DMS153 treated with DMSO at 0.1 percent for 48 hours (cell line): Measurements from ENCODE around the gene PCDHB10.
"Not testable (repeated sequence)": the region's sequence is repeated elsewhere in the genome, so short reads cannot be mapped to it uniquely, and the experiment has no call there.

Experiments
- DNase-seq: peaks from one replicate; lab custom pipeline; 2025; ENCODE audit not compliant: unreplicated experiment; lab: John Stamatoyannopoulos, UW

Gene PCDHB10

DNA sequence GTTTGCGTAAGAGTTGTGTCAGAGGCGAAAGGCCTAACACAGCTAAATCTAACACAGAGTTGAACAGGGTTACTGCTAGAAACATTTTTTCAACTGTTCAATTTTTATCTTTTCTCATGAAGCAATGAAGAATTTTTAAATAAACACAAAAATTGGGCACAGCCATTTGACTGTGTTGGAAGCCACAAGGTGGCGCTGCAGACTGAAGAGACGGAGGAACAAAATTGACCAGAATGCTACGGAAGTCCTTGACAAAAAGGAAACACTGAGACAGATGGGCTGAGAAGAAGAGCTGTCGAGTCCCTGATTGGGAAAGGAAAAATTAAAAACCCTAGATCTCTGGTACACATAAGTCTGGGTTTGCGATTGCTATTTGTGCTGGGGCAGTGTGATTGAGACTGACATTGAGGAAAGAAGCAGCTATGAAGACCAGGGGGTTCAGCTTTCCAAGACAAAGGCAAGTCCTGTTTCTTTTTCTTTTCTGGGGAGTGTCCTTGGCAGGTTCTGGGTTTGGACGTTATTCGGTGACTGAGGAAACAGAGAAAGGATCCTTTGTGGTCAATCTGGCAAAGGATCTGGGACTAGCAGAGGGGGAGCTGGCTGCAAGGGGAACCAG lies 5.1 kb upstream of the PCDHB10 start, which contains the start of gene PCDHB9:
TSS of gene PCDHB9 (plus strand) at position 265 of the 616 bp plus-strand sequence. CDS start at position 423, 158 bp downstream.
- DNase-seq = no peak

DNA sequence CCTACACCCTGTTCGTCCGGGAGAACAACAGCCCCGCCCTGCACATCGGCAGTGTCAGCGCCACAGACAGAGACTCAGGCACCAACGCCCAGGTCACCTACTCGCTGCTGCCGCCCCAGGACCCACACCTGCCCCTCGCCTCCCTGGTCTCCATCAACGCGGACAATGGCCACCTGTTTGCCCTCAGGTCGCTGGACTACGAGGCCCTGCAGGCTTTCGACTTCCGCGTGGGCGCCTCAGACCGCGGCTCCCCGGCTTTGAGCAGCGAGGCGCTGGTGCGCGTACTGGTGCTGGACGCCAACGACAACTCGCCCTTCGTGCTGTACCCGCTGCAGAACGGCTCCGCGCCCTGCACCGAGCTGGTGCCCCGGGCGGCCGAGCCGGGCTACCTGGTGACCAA lies 3.5 kb upstream of the PCDHB10 start:
- DNase-seq = not testable (repeated sequence)

DNA sequence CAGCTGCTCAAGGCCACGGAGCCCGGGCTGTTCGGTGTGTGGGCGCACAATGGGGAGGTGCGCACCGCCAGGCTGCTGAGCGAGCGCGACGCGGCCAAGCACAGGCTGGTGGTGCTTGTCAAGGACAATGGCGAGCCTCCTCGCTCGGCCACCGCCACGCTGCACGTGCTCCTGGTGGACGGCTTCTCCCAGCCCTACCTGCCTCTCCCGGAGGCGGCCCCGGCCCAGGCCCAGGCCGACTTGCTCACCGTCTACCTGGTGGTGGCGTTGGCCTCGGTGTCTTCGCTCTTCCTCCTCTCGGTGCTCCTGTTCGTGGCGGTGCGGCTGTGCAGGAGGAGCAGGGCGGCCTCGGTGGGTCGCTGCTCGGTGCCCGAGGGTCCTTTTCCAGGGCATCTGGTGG lies 3.0 kb upstream of the PCDHB10 start:
- DNase-seq = not testable (repeated sequence)

DNA sequence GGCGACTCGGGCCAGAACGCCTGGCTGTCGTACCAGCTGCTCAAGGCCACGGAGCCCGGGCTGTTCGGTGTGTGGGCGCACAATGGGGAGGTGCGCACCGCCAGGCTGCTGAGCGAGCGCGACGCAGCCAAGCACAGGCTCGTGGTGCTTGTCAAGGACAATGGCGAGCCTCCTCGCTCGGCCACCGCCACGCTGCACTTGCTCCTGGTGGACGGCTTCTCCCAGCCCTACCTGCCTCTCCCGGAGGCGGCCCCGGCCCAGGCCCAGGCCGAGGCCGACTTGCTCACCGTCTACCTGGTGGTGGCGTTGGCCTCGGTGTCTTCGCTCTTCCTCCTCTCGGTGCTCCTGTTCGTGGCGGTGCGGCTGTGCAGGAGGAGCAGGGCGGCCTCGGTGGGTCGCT lies 2.2 kb downstream of the PCDHB10 start:
- not testable (repeated sequence) for DNase-seq

DNA sequence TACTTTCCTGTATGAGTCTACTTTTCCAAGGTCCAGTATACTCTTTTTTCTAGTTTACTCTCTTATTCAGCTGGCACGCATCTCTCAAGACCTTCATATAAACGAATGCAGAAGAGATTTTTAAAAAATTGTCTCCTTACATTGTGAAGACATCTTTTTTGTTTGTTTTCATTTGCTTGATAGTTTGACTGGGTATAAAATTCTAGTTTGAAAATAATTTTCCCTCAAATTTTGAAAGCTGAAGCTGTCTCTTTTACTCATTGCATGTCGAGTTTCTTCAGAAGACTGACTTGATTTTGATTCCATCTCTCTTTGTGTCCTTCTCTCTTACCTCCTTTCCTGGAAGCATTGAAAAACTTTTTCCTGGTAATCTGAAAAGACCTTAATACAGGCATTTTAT lies 4.2 kb downstream of the PCDHB10 start:
- no peak for DNase-seq

DNA sequence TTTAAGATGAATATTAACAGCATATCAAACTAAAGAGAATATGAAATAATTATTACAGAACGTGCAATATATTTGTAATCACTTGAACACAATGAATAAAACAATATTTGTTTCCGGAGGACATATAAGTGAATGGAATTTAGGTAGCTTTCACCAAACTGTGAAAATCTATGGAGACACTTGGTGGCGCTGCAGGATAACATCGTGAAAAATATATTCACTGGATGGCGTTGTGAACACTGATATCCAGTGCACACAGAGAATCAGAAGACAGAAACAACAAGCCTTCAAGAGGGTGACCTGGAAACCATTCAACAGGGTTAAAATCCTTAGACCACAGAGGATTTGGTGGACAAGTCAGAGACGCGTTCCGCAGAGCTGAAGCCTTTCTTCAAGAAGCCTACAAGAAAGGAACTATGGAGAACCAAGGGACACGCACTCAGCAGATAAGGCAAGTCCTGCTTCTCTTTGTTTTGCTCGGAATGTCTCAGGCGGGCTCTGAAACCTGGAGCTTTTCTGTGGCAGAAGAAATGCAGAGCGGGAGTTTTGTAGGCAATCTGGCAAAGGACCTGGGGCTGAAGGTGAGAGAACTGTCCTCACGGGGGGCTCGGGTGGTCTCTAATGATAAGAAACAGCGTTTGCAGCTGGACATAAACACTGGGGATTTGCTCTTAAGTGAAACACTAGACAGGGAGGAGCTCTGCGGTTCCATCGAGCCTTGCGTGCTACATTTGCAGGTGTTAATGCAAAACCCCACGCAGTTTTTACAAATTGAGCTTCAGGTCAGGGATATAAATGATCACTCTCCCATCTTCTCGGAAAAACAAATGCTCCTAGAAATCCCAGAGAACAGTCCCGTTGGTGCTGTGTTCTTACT lies 7.4 kb downstream of the PCDHB10 start, which contains the start of gene PCDHB11:
TSS of gene PCDHB11 (plus strand) at position 269 of the 877 bp plus-strand sequence. CDS start at position 417, 148 bp downstream.
- DNase-seq = no peak

DNA sequence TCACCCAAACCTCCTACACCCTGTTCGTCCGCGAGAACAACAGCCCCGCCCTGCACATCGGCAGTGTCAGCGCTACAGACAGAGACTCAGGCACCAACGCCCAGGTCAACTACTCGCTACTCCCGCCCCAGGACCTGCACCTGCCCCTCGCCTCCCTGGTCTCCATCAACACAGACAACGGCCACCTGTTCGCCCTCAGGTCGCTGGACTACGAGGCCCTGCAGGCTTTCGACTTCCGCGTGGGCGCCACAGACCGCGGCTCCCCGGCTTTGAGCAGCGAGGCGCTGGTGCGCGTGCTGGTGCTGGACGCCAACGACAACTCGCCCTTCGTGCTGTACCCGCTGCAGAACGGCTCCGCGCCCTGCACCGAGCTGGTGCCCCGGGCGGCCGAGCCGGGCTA lies 9.0 kb downstream of the PCDHB10 start:
- not testable (repeated sequence) for DNase-seq

DNA sequence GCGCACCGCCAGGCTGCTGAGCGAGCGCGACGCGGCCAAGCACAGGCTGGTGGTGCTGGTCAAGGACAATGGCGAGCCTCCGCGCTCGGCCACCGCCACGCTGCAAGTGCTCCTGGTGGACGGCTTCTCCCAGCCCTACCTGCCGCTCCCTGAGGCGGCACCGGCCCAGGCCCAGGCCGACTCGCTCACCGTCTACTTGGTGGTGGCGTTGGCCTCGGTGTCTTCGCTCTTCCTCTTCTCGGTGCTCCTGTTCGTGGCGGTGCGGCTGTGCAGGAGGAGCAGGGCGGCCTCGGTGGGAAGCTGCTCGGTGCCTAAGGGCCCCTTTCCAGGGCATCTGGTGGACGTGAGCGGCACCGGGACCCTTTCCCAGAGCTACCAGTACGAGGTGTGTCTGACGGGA lies 9.5 kb downstream of the PCDHB10 start:
- DNase-seq = not testable (repeated sequence)

DNA sequence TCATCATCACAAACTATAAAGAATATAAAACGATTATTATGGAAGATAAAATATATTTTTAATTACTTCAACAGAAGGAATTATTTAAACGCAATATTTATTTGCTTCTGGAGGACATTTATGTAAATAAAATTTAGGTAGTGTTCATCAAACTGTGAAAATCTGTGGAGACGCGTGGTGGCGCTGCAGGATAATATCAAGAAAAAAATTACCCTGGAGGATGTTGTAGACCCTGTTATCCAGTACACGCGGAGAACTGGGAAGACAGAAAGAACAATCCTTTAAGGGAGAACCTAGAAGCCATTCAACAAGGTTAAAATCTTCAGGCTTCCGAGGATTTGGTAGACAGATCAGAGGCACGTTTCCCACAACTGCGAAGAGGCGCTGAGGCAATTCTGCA lies 16.3 kb downstream of the PCDHB10 start, which contains the start of gene PCDHB12:
TSS of gene PCDHB12 (plus strand) at position 242 of the 400 bp plus-strand sequence. CDS start 189 bp downstream, outside the sequence.
- no peak for DNase-seq

DNA sequence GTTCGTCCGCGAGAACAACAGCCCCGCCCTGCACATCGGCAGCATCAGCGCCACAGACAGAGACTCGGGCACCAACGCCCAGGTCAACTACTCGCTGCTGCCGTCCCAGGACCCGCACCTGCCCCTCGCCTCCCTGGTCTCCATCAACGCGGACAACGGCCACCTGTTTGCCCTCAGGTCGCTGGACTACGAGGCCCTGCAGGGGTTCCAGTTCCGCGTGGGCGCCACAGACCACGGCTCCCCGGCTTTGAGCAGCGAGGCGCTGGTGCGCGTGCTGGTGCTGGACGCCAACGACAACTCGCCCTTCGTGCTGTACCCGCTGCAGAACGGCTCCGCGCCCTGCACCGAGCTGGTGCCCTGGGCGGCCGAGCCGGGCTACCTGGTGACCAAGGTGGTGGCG lies 18.1 kb downstream of the PCDHB10 start:
- DNase-seq = not testable (repeated sequence)

DNA sequence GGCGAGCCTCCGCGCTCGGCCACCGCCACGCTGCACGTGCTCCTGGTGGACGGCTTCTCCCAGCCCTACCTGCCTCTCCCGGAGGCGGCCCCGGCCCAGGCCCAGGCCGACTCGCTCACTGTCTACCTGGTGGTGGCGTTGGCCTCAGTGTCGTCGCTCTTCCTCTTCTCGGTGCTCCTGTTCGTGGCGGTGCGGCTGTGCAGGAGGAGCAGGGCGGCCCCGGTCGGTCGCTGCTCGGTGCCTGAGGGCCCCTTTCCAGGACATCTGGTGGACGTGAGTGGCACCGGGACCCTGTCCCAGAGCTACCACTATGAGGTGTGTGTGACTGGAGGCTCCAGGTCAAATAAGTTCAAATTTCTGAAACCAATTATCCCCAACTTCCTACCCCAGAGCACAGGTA lies 18.7 kb downstream of the PCDHB10 start:
- DNase-seq = not testable (repeated sequence)

DNA sequence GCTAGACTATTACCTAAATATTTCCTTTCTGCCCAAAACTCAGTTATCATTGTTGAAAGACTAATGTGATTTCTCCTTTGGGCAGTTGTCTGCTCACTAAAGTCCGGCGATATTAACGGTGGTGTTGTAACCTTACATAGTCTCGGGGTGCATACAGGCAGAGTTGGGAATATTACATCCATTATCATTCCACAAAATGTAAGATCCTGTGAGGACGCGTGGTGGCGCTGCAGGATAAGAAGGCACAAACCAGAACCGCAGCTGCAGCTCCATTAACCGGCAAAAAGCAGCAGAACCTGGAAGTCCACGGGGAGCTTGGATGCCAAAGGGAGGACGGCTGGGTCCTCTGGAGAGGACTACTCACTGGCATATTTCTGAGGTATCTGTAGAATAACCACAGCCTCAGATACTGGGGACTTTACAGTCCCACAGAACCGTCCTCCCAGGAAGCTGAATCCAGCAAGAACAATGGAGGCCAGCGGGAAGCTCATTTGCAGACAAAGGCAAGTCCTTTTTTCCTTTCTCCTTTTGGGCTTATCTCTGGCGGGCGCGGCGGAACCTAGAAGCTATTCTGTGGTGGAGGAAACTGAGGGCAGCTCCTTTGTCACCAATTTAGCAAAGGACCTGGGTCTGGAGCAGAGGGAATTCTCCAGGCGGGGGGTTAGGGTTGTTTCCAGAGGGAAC lies 21.6 kb downstream of the PCDHB10 start, which contains the start of gene PCDHB13:
TSS of gene PCDHB13 (plus strand) at position 264 of the 684 bp plus-strand sequence. CDS start at position 469, 205 bp downstream.
- DNase-seq = not testable (repeated sequence)

DNA sequence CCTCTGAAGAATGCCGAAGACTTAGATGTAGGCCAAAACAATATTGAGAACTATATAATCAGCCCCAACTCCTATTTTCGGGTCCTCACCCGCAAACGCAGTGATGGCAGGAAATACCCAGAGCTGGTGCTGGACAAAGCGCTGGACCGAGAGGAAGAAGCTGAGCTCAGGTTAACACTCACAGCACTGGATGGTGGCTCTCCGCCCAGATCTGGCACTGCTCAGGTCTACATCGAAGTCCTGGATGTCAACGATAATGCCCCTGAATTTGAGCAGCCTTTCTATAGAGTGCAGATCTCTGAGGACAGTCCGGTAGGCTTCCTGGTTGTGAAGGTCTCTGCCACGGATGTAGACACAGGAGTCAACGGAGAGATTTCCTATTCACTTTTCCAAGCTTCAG lies 22.4 kb downstream of the PCDHB10 start:
- DNase-seq = not testable (repeated sequence)

DNA sequence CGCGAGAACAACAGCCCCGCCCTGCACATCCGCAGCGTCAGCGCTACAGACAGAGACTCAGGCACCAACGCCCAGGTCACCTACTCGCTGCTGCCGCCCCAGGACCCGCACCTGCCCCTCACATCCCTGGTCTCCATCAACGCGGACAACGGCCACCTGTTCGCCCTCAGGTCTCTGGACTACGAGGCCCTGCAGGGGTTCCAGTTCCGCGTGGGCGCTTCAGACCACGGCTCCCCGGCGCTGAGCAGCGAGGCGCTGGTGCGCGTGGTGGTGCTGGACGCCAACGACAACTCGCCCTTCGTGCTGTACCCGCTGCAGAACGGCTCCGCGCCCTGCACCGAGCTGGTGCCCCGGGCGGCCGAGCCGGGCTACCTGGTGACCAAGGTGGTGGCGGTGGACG lies 23.4 kb downstream of the PCDHB10 start:
- not testable (repeated sequence) for DNase-seq

DNA sequence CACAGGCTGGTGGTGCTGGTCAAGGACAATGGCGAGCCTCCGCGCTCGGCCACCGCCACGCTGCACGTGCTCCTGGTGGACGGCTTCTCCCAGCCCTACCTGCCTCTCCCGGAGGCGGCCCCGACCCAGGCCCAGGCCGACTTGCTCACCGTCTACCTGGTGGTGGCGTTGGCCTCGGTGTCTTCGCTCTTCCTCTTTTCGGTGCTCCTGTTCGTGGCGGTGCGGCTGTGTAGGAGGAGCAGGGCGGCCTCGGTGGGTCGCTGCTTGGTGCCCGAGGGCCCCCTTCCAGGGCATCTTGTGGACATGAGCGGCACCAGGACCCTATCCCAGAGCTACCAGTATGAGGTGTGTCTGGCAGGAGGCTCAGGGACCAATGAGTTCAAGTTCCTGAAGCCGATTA lies 23.9 kb downstream of the PCDHB10 start:
- DNase-seq = not testable (repeated sequence)

DNA sequence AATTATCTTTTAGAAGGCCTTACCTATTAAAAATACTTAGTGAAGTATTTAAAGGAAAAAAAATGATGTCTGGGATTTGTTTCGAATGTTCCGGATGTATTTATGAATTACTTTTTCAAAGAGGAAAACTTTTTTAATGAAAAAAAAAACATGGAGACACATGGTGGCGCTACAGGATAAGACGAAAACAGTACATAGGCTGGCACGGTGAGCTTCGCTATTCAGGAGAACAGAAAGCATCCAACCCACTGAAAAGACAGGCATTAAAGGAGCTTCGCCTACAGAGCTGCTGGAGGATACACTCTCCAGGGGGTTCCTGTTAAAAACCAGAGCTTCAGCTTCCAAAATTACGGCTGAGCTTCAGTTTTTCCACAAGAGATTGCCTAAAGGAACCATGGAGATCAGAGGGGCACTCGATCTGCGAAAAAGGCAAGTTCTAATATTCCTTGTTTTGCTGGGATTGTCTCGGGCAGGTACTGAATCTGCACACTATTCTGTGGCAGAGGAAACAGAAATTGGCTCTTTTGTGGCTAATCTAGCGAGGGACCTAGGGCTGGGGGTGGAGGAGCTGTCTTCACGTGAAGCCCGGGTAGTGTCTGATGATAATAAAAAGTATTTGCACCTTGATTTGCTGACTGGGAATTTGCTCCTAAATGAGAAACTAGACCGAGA lies 31.1 kb downstream of the PCDHB10 start, which contains the start of gene PCDHB14:
TSS of gene PCDHB14 (plus strand) at position 232 of the 672 bp plus-strand sequence. CDS start at position 395, 163 bp downstream.
- peak; percentile 2 for DNase-seq

DNA sequence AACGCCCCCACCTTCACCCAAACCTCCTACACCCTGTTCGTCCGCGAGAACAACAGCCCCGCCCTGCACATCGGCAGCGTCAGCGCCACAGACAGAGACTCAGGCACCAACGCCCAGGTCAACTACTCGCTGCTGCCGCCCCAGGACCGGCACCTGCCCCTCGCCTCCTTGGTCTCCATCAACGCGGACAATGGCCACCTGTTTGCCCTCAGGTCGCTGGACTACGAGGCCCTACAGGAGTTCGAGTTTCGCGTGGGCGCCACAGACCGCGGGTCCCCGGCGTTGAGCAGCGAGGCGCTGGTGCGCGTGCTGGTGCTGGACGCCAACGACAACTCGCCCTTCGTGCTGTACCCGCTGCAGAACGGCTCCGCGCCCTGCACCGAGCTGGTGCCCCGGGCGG lies 32.7 kb downstream of the PCDHB10 start:
- DNase-seq = not testable (repeated sequence)

DNA sequence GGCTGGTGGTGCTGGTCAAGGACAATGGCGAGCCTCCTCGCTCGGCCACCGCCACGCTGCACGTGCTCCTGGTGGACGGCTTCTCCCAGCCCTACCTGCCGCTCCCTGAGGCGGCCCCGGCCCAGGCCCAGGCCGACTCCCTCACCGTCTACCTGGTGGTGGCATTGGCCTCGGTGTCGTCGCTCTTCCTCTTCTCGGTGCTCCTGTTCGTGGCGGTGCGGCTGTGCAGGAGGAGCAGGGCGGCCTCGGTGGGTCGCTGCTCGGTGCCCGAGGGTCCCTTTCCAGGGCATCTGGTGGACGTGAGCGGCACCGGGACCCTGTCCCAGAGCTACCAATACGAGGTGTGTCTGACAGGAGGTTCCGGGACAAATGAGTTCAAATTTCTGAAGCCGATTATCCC lies 33.3 kb downstream of the PCDHB10 start:
- DNase-seq = not testable (repeated sequence)

DNA sequence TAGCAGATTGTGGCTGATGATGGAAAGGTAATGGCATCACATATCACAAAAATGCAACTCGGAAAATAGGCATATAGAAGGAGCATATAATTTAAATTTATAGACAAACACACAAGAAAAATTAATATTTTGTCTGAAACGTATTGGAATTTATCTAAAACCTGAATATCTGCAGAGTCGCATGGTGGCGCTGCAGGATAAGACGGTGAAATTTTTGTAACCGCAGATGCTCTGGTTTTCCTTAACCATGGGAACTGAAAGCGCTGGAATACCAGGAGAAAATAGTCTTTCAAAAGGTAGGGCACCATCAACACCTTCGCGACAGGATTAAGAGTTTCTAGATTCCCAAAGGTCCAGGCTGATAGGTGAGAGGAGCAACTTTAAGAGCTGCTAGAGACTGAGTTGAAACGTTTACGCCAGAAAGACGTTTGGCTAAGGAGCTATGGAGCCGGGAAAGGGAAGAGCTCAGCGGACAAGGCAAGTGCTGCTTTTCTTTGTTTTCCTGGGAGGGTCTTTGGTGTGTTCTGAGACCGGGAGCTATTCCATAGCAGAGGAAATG lies 42.0 kb downstream of the PCDHB10 start:
- DNase-seq = no peak

DNA sequence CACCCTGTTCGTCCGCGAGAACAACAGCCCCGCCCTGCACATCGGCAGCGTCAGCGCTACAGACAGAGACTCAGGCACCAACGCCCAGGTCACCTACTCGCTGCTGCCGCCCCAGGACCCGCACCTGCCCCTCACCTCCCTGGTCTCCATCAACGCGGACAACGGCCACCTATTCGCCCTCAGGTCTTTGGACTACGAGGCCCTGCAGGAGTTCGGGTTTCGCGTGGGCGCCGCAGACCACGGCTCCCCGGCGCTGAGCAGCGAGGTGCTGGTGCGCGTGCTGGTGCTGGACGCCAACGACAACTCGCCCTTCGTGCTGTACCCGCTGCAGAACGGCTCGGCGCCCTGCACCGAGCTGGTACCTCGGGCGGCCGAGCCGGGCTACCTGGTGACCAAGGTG lies 43.8 kb downstream of the PCDHB10 start:
- not testable (repeated sequence) for DNase-seq
